ENCODE results near the gene ANKRD11. TPM values are rescaled to one million over a fixed set of nuclear protein-coding genes. Genes with fewer than 3 reads are reported as not detected.
A peak's percentile ranks its signal among the peaks of the same experiment; 100 is the strongest.

Gene ANKRD11
- polyA plus RNA-seq (2013, experiment 1 of 2; ENCODE audit: insufficient read length): 165 TPM
- 153 TPM for polyA plus RNA-seq (2013, experiment 2 of 2; ENCODE audit: insufficient read length)

GRCh38 chr16:89490439-89491237 is at the start of gene ANKRD11:
TSS of gene ANKRD11 (minus strand) at chr16:89490561. CDS start at chr16:89317019, 173,542 bp downstream.
- DNase-seq: peak; percentile 100

- DNase-seq: no peak
Observed at GRCh38 chr16:89538286-89538685, 47.9 kb upstream of the ANKRD11 start.

DNA sequence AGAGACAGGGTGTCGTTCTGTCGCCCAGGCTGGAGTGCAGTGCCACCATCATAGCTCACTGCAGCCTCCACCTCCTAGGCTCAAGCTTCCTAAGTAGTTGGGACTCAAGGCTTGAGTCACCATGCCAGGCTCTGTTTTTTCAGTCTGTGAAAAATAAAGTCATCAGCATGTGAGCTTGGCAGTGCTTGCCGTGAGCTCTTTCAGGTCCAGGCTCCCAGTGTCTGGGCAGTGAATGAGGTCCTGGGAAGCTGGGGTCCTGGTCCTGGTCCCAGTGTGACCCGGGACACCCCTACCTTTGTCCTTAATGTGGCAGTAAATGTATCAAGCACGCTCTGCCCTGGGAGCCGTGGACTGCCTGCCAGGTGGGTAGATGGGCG is 47.2 kb upstream of the ANKRD11 start:
- DNase-seq: no peak

GRCh38 chr16:89536886-89537548 is 46.7 kb upstream of the ANKRD11 start:
- no peak for DNase-seq

DNA sequence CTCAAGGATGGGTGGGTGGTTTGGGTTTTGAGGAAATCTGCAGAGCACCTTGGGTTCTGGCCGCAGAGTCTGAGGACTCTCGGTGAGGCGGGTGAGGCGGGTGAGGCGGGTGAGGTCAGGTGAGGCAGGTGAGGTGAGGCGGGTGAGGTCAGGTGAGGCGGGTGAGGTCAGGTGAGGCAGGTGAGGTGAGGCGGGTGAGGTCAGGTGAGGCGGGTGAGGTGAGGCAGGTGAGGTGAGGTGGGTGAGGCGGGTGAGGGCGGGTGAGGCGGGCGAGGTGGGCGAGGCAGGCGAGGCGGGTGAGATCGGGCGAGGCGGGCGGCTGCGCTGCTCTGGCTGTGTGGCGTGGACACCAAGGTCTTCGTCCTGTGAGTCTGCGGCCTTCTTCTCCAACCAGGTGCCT is 46.0 kb upstream of the ANKRD11 start:
- no peak for DNase-seq

DNA sequence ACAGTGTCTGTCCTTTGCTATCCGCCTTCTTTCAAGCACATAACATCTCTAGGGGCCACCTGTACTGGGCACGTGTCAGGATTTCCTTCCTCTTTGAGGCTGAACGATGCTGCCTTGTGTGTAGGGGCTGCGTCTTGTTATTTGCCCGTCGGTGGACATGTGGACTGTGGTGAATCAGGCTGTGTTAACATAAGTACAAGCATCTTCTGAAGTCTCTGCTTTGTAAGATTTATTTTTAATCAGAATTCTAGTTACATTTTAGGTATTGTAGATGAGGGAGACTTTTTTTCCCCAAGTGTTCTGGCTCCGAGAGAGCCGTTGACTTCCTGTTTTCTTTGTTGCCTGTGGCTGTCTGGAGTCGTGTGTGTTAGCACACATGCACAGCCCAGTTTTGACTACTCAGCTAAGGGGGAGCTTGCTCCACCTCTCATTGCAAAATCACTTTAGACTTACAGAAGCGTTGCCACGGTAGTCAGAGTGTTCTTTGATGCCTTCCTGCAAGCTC is 43.9 kb upstream of the ANKRD11 start:
- no peak for DNase-seq

GRCh38 chr16:89531821-89532526 is 41.6 kb upstream of the ANKRD11 start:
- no peak for DNase-seq

GRCh38 chr16:89530401-89531381 is 40.3 kb upstream of the ANKRD11 start:
- DNase-seq: no peak

- no peak for DNase-seq
Observed at GRCh38 chr16:89529097-89529496, 38.7 kb upstream of the ANKRD11 start.

- DNase-seq: no peak
Observed at GRCh38 chr16:89525146-89525913, 35.0 kb upstream of the ANKRD11 start.

GRCh38 chr16:89523680-89524344 is 33.5 kb upstream of the ANKRD11 start:
- DNase-seq: no peak

GRCh38 chr16:89522287-89522686 is 31.9 kb upstream of the ANKRD11 start:
- no peak for DNase-seq

GRCh38 chr16:89519881-89520280 is 29.5 kb upstream of the ANKRD11 start:
- DNase-seq: no peak

DNA sequence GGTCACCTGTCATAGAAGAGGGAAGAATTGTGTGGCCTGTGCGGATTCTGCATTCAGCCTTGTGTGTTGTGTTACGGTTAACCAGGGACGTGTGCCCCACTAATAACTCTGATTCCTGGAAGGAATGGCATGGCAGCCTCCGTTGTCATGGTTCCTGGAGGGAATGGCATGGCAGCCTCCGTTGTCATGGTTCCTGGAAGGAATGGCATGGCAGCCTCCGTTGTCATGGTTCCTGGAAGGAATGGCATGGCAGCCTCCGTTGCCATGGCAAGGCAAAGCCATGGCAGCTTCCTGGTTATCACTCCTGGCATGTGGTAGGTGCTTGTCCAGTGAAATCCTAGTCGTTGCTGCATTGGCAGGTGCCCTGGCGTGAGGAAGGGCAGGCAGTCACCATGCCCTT is 26.8 kb upstream of the ANKRD11 start:
- DNase-seq: no peak

DNA sequence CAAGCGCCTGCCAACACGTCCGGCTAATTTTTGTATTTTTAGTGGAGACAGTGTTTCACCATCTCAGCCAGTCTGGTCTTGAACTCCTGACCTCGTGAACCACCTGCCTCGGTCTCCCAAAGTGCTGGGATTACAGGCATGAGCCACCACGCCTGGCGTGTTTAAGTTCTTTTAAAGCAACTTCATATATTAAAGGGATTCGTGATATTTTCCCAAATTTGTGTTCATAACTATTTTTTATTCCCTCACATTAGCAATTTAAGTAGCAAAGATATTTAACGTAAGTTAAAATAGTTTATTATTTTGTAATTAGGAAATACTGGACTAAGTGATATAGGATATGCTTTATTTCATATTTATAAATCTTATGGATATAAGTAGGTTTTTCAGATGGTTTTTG is 22.1 kb upstream of the ANKRD11 start:
- DNase-seq: no peak

GRCh38 chr16:89511374-89511773 is 21.0 kb upstream of the ANKRD11 start:
- no peak for DNase-seq

GRCh38 chr16:89510526-89510925 is 20.2 kb upstream of the ANKRD11 start:
- DNase-seq: no peak

- peak; percentile 86 for DNase-seq
Observed at GRCh38 chr16:89507834-89508590, 17.7 kb upstream of the ANKRD11 start, which contains the start of gene SPG7. TSS of gene SPG7 (plus strand) at chr16:89508403. CDS start at chr16:89508418, 15 bp downstream.

GRCh38 chr16:89507214-89507833 is 17.0 kb upstream of the ANKRD11 start:
- no peak for DNase-seq
